Astrocyte (in vitro differentiated cells and primary cell): ENCODE results near the gene NPDC1. TPM values are rescaled to one million over a fixed set of nuclear protein-coding genes. Genes with fewer than 3 reads are reported as not detected.

Experiments used
- DNase-seq: peaks from one replicate; pipeline ENCODE4 v3.0.0-alpha.2; 2010; ENCODE audit warnings: low read depth
- FAIRE-seq: peaks from 2 replicates; lab custom pipeline; 2011; peaks lifted over from hg19 to GRCh38; lab: Jason Lieb, UNC
- H2AFZ ChIP-seq: 2 replicates; pipeline ENCODE4 v1.6.0; 2012; ENCODE audit warnings: low read depth, low read length, inconsistent platforms
- H3K27ac ChIP-seq: 2 replicates; pipeline ENCODE4 v1.5.1; 2011; ENCODE audit warnings: low read depth, low read length, inconsistent platforms
- H3K27me3 ChIP-seq: 2 replicates; pipeline ENCODE4 v1.6.0; 2011; ENCODE audit warnings: low read length, inconsistent platforms; ENCODE audit not compliant: insufficient read depth
- H3K36me3 ChIP-seq: 2 replicates; pipeline ENCODE4 v1.5.1; 2011; ENCODE audit warnings: low read length, inconsistent platforms; ENCODE audit not compliant: insufficient read depth
- H3K4me1 ChIP-seq: 2 replicates; pipeline ENCODE4 v1.5.1; 2011; ENCODE audit warnings: low read length, inconsistent platforms; ENCODE audit not compliant: insufficient read depth
- H3K4me2 ChIP-seq: 2 replicates; pipeline ENCODE4 v1.6.0; 2012; ENCODE audit warnings: low read length, inconsistent platforms
- H3K4me3 ChIP-seq: 2 replicates; pipeline ENCODE4 v1.5.1; 2011; ENCODE audit warnings: low read depth, mild to moderate bottlenecking, low read length, inconsistent platforms; ENCODE audit not compliant: insufficient read depth
- H3K79me2 ChIP-seq: 2 replicates; pipeline ENCODE4 v1.6.0; 2012; ENCODE audit warnings: mild to moderate bottlenecking, low read length, inconsistent platforms; ENCODE audit not compliant: insufficient read depth
- H3K9ac ChIP-seq: 2 replicates; pipeline ENCODE4 v1.6.0; 2012; ENCODE audit warnings: mild to moderate bottlenecking, low read length, inconsistent platforms
- H3K9me3 ChIP-seq: 2 replicates; pipeline ENCODE4 v1.5.1; 2012; ENCODE audit warnings: low read depth, mild to moderate bottlenecking, low read length, inconsistent platforms; ENCODE audit not compliant: insufficient read depth
- H4K20me1 ChIP-seq: 2 replicates; pipeline ENCODE4 v1.6.0; 2012; ENCODE audit warnings: low read length, inconsistent platforms; ENCODE audit not compliant: insufficient read depth
- H3K27ac Mint-ChIP-seq: one replicate; pipeline ENCODE4 v1.8.0; 2021; ENCODE audit warnings: mild to moderate bottlenecking, mixed read lengths; ENCODE audit not compliant: unreplicated experiment
- H3K27me3 Mint-ChIP-seq: one replicate; pipeline ENCODE4 v1.8.0; 2021; ENCODE audit warnings: low read depth, mixed read lengths; ENCODE audit not compliant: unreplicated experiment
- H3K36me3 Mint-ChIP-seq: one replicate; pipeline ENCODE4 v1.8.0; 2021; ENCODE audit warnings: low read depth, mixed read lengths; ENCODE audit not compliant: unreplicated experiment
- H3K4me1 Mint-ChIP-seq: one replicate; pipeline ENCODE4 v1.8.0; 2021; ENCODE audit warnings: low read depth, mixed read lengths; ENCODE audit not compliant: unreplicated experiment
- H3K4me3 Mint-ChIP-seq: one replicate; pipeline ENCODE4 v1.8.0; 2021; ENCODE audit warnings: mild to moderate bottlenecking, moderate library complexity, mixed read lengths; ENCODE audit not compliant: unreplicated experiment
- H3K9me3 Mint-ChIP-seq: one replicate; pipeline ENCODE4 v1.8.0; 2021; ENCODE audit warnings: mild to moderate bottlenecking, mixed read lengths; ENCODE audit not compliant: unreplicated experiment
- CTCF ChIP-seq: IDR thresholded peaks from 2 replicates; pipeline ENCODE4 v1.5.1; 2011; ENCODE audit warnings: low read depth, mild to moderate bottlenecking, inconsistent platforms, low read length, moderate library complexity; ENCODE audit not compliant: insufficient read depth
- EZH2 ChIP-seq: IDR thresholded peaks from 2 replicates; pipeline ENCODE4 v1.6.1; 2012; ENCODE audit warnings: mild to moderate bottlenecking, low read length, inconsistent platforms; ENCODE audit not compliant: insufficient read depth
- total RNA-seq: library from RNA; stranded (reverse); gene quantifications from 2 replicates; pipeline ENCODE4 v1.2.1, GENCODE V29; 2021

NPDC1 gene
- total RNA-seq, 1 donor from 2014 or later: 66.8 TPM

- peak overlapping the region; percentile 90 for H3K4me3 Mint-ChIP-seq
- TF ChIP-seq EZH2: no peak
- no peak for TF ChIP-seq CTCF
- H3K27me3 Mint-ChIP-seq: no peaks in the 10 kb centered on the region
- H3K9ac ChIP-seq: no peak overlapping the region
- peaks cover 29% of the 10 kb centered on the region for H3K4me1 ChIP-seq
- no peaks in the 10 kb centered on the region for H3K27me3 ChIP-seq
- H3K4me3 ChIP-seq: no peak overlapping the region
- H4K20me1 ChIP-seq: peaks cover 21% of the 10 kb centered on the region
- FAIRE-seq (no peak), DNase-seq (no peak)
- no peak overlapping the region for H2AFZ ChIP-seq
- H3K9me3 Mint-ChIP-seq: no peaks in the 10 kb centered on the region
- H3K4me1 Mint-ChIP-seq: peaks cover 29% of the 10 kb centered on the region
- peaks cover 6% of the 10 kb centered on the region for H3K36me3 ChIP-seq
- H3K4me2 ChIP-seq: peak overlapping the region; percentile 98
- no peak overlapping the region for H3K27ac ChIP-seq
- H3K27ac Mint-ChIP-seq: no peak overlapping the region
- no peaks in the 10 kb centered on the region for H3K9me3 ChIP-seq
- H3K36me3 Mint-ChIP-seq: peaks cover 11% of the 10 kb centered on the region
- peaks cover 25% of the 10 kb centered on the region for H3K79me2 ChIP-seq
Observed at GRCh38 chr9:137088121-137088520, 42.1 kb upstream of the NPDC1 start.

GRCh38 chr9:137087409-137087925 is 41.5 kb upstream of the NPDC1 start:
- Histone ChIP-seq H3K9ac (peak overlapping the region; percentile 88), H3K79me2 (peaks cover 25% of the 10 kb centered on the region), H4K20me1 (peaks cover 25% of the 10 kb centered on the region), H3K4me1 (peaks cover 35% of the 10 kb centered on the region), H3K36me3 (peaks cover 3% of the 10 kb centered on the region), H2AFZ (peak overlapping the region; percentile 86), H3K27ac (peak overlapping the region; percentile 60), H3K9me3 (no peaks in the 10 kb centered on the region), H3K4me3 (peak overlapping the region; percentile 78), H3K4me2 (peak overlapping the region; percentile 98), H3K27me3 (no peaks in the 10 kb centered on the region)
- H3K9me3 Mint-ChIP-seq: no peaks in the 10 kb centered on the region
- H3K4me1 Mint-ChIP-seq: peaks cover 34% of the 10 kb centered on the region
- H3K36me3 Mint-ChIP-seq: peaks cover 11% of the 10 kb centered on the region
- no peak for FAIRE-seq
- no peak for DNase-seq
- TF ChIP-seq CTCF (no peak), EZH2 (no peak)
- H3K4me3 Mint-ChIP-seq: peak overlapping the region; percentile 90
- no peaks in the 10 kb centered on the region for H3K27me3 Mint-ChIP-seq
- H3K27ac Mint-ChIP-seq: peak overlapping the region; percentile 75
